Measurements from ENCODE around the gene CA10.
A peak's percentile ranks its signal among the peaks of the same experiment; 100 is the strongest.

Gene CA10

GRCh38 chr17:51909971-51910370, 248.5 kb downstream of the CA10 start:
- H3K27me3 ChIP-seq (ENCODE audit: insufficient read depth, low read depth, severe bottlenecking), result no peaks in the 10 kb centered on the region
- no peak for TF ChIP-seq CTCF (IDR thresholded peaks at IDR 0.05; ENCODE audit: low read depth, low read length)
- H3K9me3 ChIP-seq (ENCODE audit: severe bottlenecking), result no peaks in the 10 kb centered on the region
- H3K4me3 ChIP-seq (ENCODE audit: low read depth, low read length), result no peak overlapping the region
- peak; percentile 86 for DNase-seq
- H3K27ac ChIP-seq, result peak overlapping the region; percentile 9; the same call in 1 of the 2 replicates
- H3K36me3 ChIP-seq, result no peaks in the 10 kb centered on the region

- peak overlapping the region; percentile 9 for H3K27ac ChIP-seq
- no peak for DNase-seq
- H3K36me3 ChIP-seq, result no peaks in the 10 kb centered on the region
- H3K9me3 ChIP-seq (ENCODE audit: severe bottlenecking), result no peaks in the 10 kb centered on the region
- H3K4me3 ChIP-seq (ENCODE audit: low read depth, low read length), result no peak overlapping the region
- H3K27me3 ChIP-seq (ENCODE audit: insufficient read depth, low read depth, severe bottlenecking), result no peaks in the 10 kb centered on the region
- TF ChIP-seq CTCF (IDR thresholded peaks at IDR 0.05; ENCODE audit: low read depth, low read length), result no peak
Observed at GRCh38 chr17:51908841-51909537, 249.5 kb downstream of the CA10 start.

GRCh38 chr17:51907041-51907440, 251.5 kb downstream of the CA10 start:
- DNase-seq, result no peak
- Histone ChIP-seq H3K4me3 (ENCODE audit: low read depth, low read length) (no peak overlapping the region), H3K36me3 (no peaks in the 10 kb centered on the region), H3K9me3 (ENCODE audit: severe bottlenecking) (no peaks in the 10 kb centered on the region), H3K27ac (no peak overlapping the region), H3K27me3 (ENCODE audit: insufficient read depth, low read depth, severe bottlenecking) (no peaks in the 10 kb centered on the region)
- no peak for TF ChIP-seq CTCF (IDR thresholded peaks at IDR 0.05; ENCODE audit: low read depth, low read length)

- Histone ChIP-seq H3K27ac (no peak overlapping the region), H3K9me3 (ENCODE audit: severe bottlenecking) (no peaks in the 10 kb centered on the region), H3K36me3 (no peaks in the 10 kb centered on the region), H3K27me3 (ENCODE audit: insufficient read depth, low read depth, severe bottlenecking) (no peaks in the 10 kb centered on the region), H3K4me3 (ENCODE audit: low read depth, low read length) (no peak overlapping the region)
- TF ChIP-seq CTCF (IDR thresholded peaks at IDR 0.05; ENCODE audit: low read depth, low read length), result no peak
- no peak for DNase-seq
Observed at GRCh38 chr17:51904379-51904778, 254.1 kb downstream of the CA10 start.

GRCh38 chr17:51901242-51901641, 257.3 kb downstream of the CA10 start:
- no peak overlapping the region for H3K27ac ChIP-seq
- no peak for TF ChIP-seq CTCF (IDR thresholded peaks at IDR 0.05; ENCODE audit: low read depth, low read length)
- H3K27me3 ChIP-seq (ENCODE audit: insufficient read depth, low read depth, severe bottlenecking), result no peaks in the 10 kb centered on the region
- no peak for DNase-seq
- no peak overlapping the region for H3K4me3 ChIP-seq (ENCODE audit: low read depth, low read length)
- no peaks in the 10 kb centered on the region for H3K36me3 ChIP-seq
- H3K9me3 ChIP-seq (ENCODE audit: severe bottlenecking), result peaks cover 3% of the 10 kb centered on the region

GRCh38 chr17:51891936-51892335, 266.6 kb downstream of the CA10 start:
- Histone ChIP-seq H3K9me3 (ENCODE audit: severe bottlenecking) (no peaks in the 10 kb centered on the region), H3K36me3 (no peaks in the 10 kb centered on the region), H3K27ac (no peak overlapping the region), H3K27me3 (ENCODE audit: insufficient read depth, low read depth, severe bottlenecking) (no peaks in the 10 kb centered on the region), H3K4me3 (ENCODE audit: low read depth, low read length) (no peak overlapping the region)
- DNase-seq, result no peak
- no peak for TF ChIP-seq CTCF (IDR thresholded peaks at IDR 0.05; ENCODE audit: low read depth, low read length)

Measured in WERI-Rb-1 (cell line).